ENCODE results near the gene CRYGS.

The CRYGS gene

GRCh38 chr3:186544281-186544680 lies at the start of gene CRYGS:
CRYGS (minus strand) TSS chr3:186544380; CDS start chr3:186544326, 54 bp downstream.
- TF ChIP-seq CTCF (IDR thresholded peaks at IDR 0.05; ENCODE audit: low read depth, low read length) (no peak), EZH2phosphoT487 (IDR thresholded peaks at IDR 0.05; ENCODE audit: low read depth) (no peak)
- no peaks in the 10 kb centered on the region for H4K20me1 ChIP-seq (ENCODE audit: insufficient read depth, low read length)
- H3K9me3 ChIP-seq (ENCODE audit: insufficient read depth, low read length): no peaks in the 10 kb centered on the region
- peaks cover 10% of the 10 kb centered on the region for H3K36me3 ChIP-seq (replicated peaks; ENCODE audit: low read depth, low read length)
- no peaks in the 10 kb centered on the region for H3K27me3 ChIP-seq (ENCODE audit: low read depth, low read length)
- no peak within 1 kb of the TSS for H3K27ac ChIP-seq (ENCODE audit: low read length)
- no peak within 1 kb of the TSS for H2AFZ ChIP-seq (ENCODE audit: low read depth, low read length)
- H3K9ac ChIP-seq (ENCODE audit: low read length): no peak within 1 kb of the TSS
- H3K4me2 ChIP-seq (ENCODE audit: low read length): no peak within 1 kb of the TSS
- H3K79me2 ChIP-seq (ENCODE audit: low read length): no peaks in the 10 kb centered on the region
- H3K4me1 ChIP-seq (ENCODE audit: low read length): peaks cover 22% of the 10 kb centered on the region
- H3K4me3 ChIP-seq (ENCODE audit: low read length): no peak within 1 kb of the TSS

GRCh38 chr3:186593862-186594261 lies 49.7 kb upstream of the CRYGS start:
- Histone ChIP-seq H3K4me3 (ENCODE audit: low read length) (no peak overlapping the region), H3K9ac (ENCODE audit: low read length) (no peak overlapping the region), H3K36me3 (replicated peaks; ENCODE audit: low read depth, low read length) (no peaks in the 10 kb centered on the region), H2AFZ (ENCODE audit: low read depth, low read length) (no peak overlapping the region), H3K27me3 (ENCODE audit: low read depth, low read length) (no peaks in the 10 kb centered on the region), H3K4me2 (ENCODE audit: low read length) (no peak overlapping the region), H4K20me1 (ENCODE audit: insufficient read depth, low read length) (no peaks in the 10 kb centered on the region), H3K79me2 (ENCODE audit: low read length) (no peaks in the 10 kb centered on the region), H3K9me3 (ENCODE audit: insufficient read depth, low read length) (no peaks in the 10 kb centered on the region), H3K27ac (ENCODE audit: low read length) (no peak overlapping the region), H3K4me1 (ENCODE audit: low read length) (no peaks in the 10 kb centered on the region)
- no peak for TF ChIP-seq EZH2phosphoT487 (IDR thresholded peaks at IDR 0.05; ENCODE audit: low read depth)
- TF ChIP-seq CTCF (IDR thresholded peaks at IDR 0.05; ENCODE audit: low read depth, low read length): no peak

GRCh38 chr3:186592682-186593081 lies 48.5 kb upstream of the CRYGS start:
- H3K4me2 ChIP-seq (ENCODE audit: low read length): no peak overlapping the region
- H3K79me2 ChIP-seq (ENCODE audit: low read length): no peaks in the 10 kb centered on the region
- H3K4me1 ChIP-seq (ENCODE audit: low read length): no peaks in the 10 kb centered on the region

GRCh38 chr3:186590580-186591295 lies 46.6 kb upstream of the CRYGS start:
- no peak overlapping the region for H3K9ac ChIP-seq (ENCODE audit: low read length)
- H3K79me2 ChIP-seq (ENCODE audit: low read length): no peaks in the 10 kb centered on the region
- H4K20me1 ChIP-seq (ENCODE audit: insufficient read depth, low read length): no peaks in the 10 kb centered on the region
- H3K4me1 ChIP-seq (ENCODE audit: low read length): no peaks in the 10 kb centered on the region
- no peak overlapping the region for H3K27ac ChIP-seq (ENCODE audit: low read length)
- H3K9me3 ChIP-seq (ENCODE audit: insufficient read depth, low read length): no peaks in the 10 kb centered on the region
- H3K4me2 ChIP-seq (ENCODE audit: low read length): no peak overlapping the region
- H3K27me3 ChIP-seq (ENCODE audit: low read depth, low read length): no peaks in the 10 kb centered on the region
- H3K4me3 ChIP-seq (ENCODE audit: low read length): no peak overlapping the region
- TF ChIP-seq EZH2phosphoT487 (IDR thresholded peaks at IDR 0.05; ENCODE audit: low read depth) (no peak), CTCF (IDR thresholded peaks at IDR 0.05; ENCODE audit: low read depth, low read length) (no peak)
- H3K36me3 ChIP-seq (replicated peaks; ENCODE audit: low read depth, low read length): peaks cover 5% of the 10 kb centered on the region
- no peak overlapping the region for H2AFZ ChIP-seq (ENCODE audit: low read depth, low read length)

More at GRCh38 chr3:186592682-186593081, 48.5 kb upstream of the CRYGS start:
- Histone ChIP-seq H4K20me1 (ENCODE audit: insufficient read depth, low read length) (no peaks in the 10 kb centered on the region), H3K4me3 (ENCODE audit: low read length) (no peak overlapping the region), H3K9me3 (ENCODE audit: insufficient read depth, low read length) (no peaks in the 10 kb centered on the region), H3K36me3 (replicated peaks; ENCODE audit: low read depth, low read length) (no peaks in the 10 kb centered on the region), H2AFZ (ENCODE audit: low read depth, low read length) (no peak overlapping the region), H3K27ac (ENCODE audit: low read length) (no peak overlapping the region), H3K9ac (ENCODE audit: low read length) (no peak overlapping the region), H3K27me3 (ENCODE audit: low read depth, low read length) (no peaks in the 10 kb centered on the region)
- TF ChIP-seq CTCF (IDR thresholded peaks at IDR 0.05; ENCODE audit: low read depth, low read length): no peak
- no peak for TF ChIP-seq EZH2phosphoT487 (IDR thresholded peaks at IDR 0.05; ENCODE audit: low read depth)

All from OCI-LY3 (cell line).